ENCODE data around the gene SMIM1. TPM values are rescaled to one million over a fixed set of nuclear protein-coding genes. Genes with fewer than 3 reads are reported as not detected.

Gene SMIM1
- total and polyA plus RNA-seq, 2 experiments from 2014 or later: 3.2 to 7.2 TPM

Small RNA genes within 50 kb of the gene (small RNA-seq; reads per million reads assigned to genes)
- gene RF02197 (ENCODE audit: low replicate concordance) (not detected), gene RN7SL574P (ENCODE audit: low replicate concordance) (not detected)

Other genes with a start within 250 kb of the SMIM1 start
- 15.4 and 21.4 TPM in 2 replicates for gene MEGF6, start 161.2 kb upstream of the SMIM1 start, total RNA-seq (2014; rRNA removed; shearing (Covaris generic))
- gene MEGF6, start 161.2 kb upstream of the SMIM1 start, polyA plus RNA-seq (2016; fragmentation: Nextera tagmentation; extraction: Ambion mirVana): 4.0 and 4.7 TPM in 2 replicates
- 20.3 and 24.4 TPM in 2 replicates for gene TPRG1L, start 147.7 kb upstream of the SMIM1 start, total RNA-seq (2014; rRNA removed; shearing (Covaris generic))
- 6.2 and 6.6 TPM in 2 replicates for gene TPRG1L, start 147.7 kb upstream of the SMIM1 start, polyA plus RNA-seq (2016; fragmentation: Nextera tagmentation; extraction: Ambion mirVana)
- gene WRAP73, start 122.6 kb upstream of the SMIM1 start, total RNA-seq (2014; rRNA removed; shearing (Covaris generic)): 40.8 and 43.3 TPM in 2 replicates
- 22.6 and 24.4 TPM in 2 replicates for gene WRAP73, start 122.6 kb upstream of the SMIM1 start, polyA plus RNA-seq (2016; fragmentation: Nextera tagmentation; extraction: Ambion mirVana)
- 1.8 and 3.4 TPM in 2 replicates for gene TP73, start 120.2 kb upstream of the SMIM1 start, total RNA-seq (2014; rRNA removed; shearing (Covaris generic))
- gene TP73, start 120.2 kb upstream of the SMIM1 start, polyA plus RNA-seq (2016; fragmentation: Nextera tagmentation; extraction: Ambion mirVana): 1.4 and 1.8 TPM in 2 replicates
- gene CCDC27, start 20.3 kb upstream of the SMIM1 start, total RNA-seq (2014; rRNA removed; shearing (Covaris generic)): 0.45 TPM in 1 of 2 replicates, not detected in the other
- 0.18 TPM in 1 of 2 replicates, not detected in the other for gene CCDC27, start 20.3 kb upstream of the SMIM1 start, polyA plus RNA-seq (2016; fragmentation: Nextera tagmentation; extraction: Ambion mirVana)
- gene LRRC47, start 23.7 kb downstream of the SMIM1 start, total RNA-seq (2014; rRNA removed; shearing (Covaris generic)): 75.7 and 76.8 TPM in 2 replicates
- gene LRRC47, start 23.7 kb downstream of the SMIM1 start, polyA plus RNA-seq (2016; fragmentation: Nextera tagmentation; extraction: Ambion mirVana): 15.8 and 17.2 TPM in 2 replicates
- gene CEP104, start 84.5 kb downstream of the SMIM1 start, total RNA-seq (2014; rRNA removed; shearing (Covaris generic)): 17.7 and 32.2 TPM in 2 replicates
- gene CEP104, start 84.5 kb downstream of the SMIM1 start, polyA plus RNA-seq (2016; fragmentation: Nextera tagmentation; extraction: Ambion mirVana): 20.5 and 21.1 TPM in 2 replicates
- 12.6 and 18.1 TPM in 2 replicates for gene DFFB, start 84.7 kb downstream of the SMIM1 start, total RNA-seq (2014; rRNA removed; shearing (Covaris generic))
- gene DFFB, start 84.7 kb downstream of the SMIM1 start, polyA plus RNA-seq (2016; fragmentation: Nextera tagmentation; extraction: Ambion mirVana): 4.4 and 6.5 TPM in 2 replicates
- 28.7 and 30.8 TPM in 2 replicates for gene C1orf174, start 127.5 kb downstream of the SMIM1 start, total RNA-seq (2014; rRNA removed; shearing (Covaris generic))
- 26.3 and 28.5 TPM in 2 replicates for gene C1orf174, start 127.5 kb downstream of the SMIM1 start, polyA plus RNA-seq (2016; fragmentation: Nextera tagmentation; extraction: Ambion mirVana)

All from GM23338 (cell line).